H9 (cell line): ENCODE results near the gene C21orf58. TPM values are rescaled to one million over a fixed set of nuclear protein-coding genes. Genes with fewer than 3 reads are reported as not detected.

ENCODE experiments used
- DNase-seq: peaks from one replicate; pipeline ENCODE4 v3.0.0-alpha.2; 2017
- H2AFZ ChIP-seq: one replicate; pipeline ENCODE4 v1.6.1; 2013; ENCODE audit warnings: mild to moderate bottlenecking, low read length, control low read depth, moderate library complexity
- H2AK5ac ChIP-seq: 2 replicates; pipeline ENCODE4 v1.6.1; 2013; ENCODE audit warnings: low read length, control low read depth, mixed read lengths; ENCODE audit not compliant: insufficient read length
- H2BK120ac ChIP-seq: one replicate; pipeline ENCODE4 v1.6.1; 2013; ENCODE audit warnings: low read depth, mild to moderate bottlenecking, low read length, control low read depth, inconsistent platforms; ENCODE audit not compliant: poor library complexity, severe bottlenecking
- H2BK12ac ChIP-seq: 2 replicates; pipeline ENCODE4 v1.6.1; 2013; ENCODE audit warnings: low read length, control low read depth, mixed read lengths, low read depth; ENCODE audit not compliant: insufficient read length
- H2BK15ac ChIP-seq: 2 replicates; pipeline ENCODE4 v1.6.1; 2013; ENCODE audit warnings: low read depth, low read length, control low read depth
- H2BK20ac ChIP-seq: one replicate; pipeline ENCODE4 v1.6.1; 2013; ENCODE audit warnings: low read depth, mild to moderate bottlenecking, low read length, control low read depth, inconsistent platforms; ENCODE audit not compliant: poor library complexity, severe bottlenecking
- H2BK5ac ChIP-seq: 2 replicates; pipeline ENCODE4 v1.6.1; 2013; ENCODE audit warnings: low read length, control low read depth, mixed read lengths; ENCODE audit not compliant: insufficient read length
- H3K14ac ChIP-seq: 2 replicates; pipeline ENCODE4 v1.6.1; 2013; ENCODE audit warnings: low read length, control low read depth; ENCODE audit not compliant: insufficient read depth
- H3K18ac ChIP-seq: 2 replicates; pipeline ENCODE4 v1.6.1; 2013; ENCODE audit warnings: low read depth, mild to moderate bottlenecking, mixed read lengths, low read length, control low read depth; ENCODE audit not compliant: insufficient read length
- H3K23ac ChIP-seq: 2 replicates; pipeline ENCODE4 v1.6.1; 2013; ENCODE audit warnings: low read length, control low read depth, mixed read lengths, low read depth; ENCODE audit not compliant: insufficient read length
- H3K23me2 ChIP-seq: 2 replicates; pipeline ENCODE4 v1.6.1; 2013; ENCODE audit warnings: low read depth, mild to moderate bottlenecking, mixed read lengths, low read length, control low read depth; ENCODE audit not compliant: insufficient read length, poor library complexity, severe bottlenecking
- H3K27ac ChIP-seq: 2 replicates; pipeline ENCODE4 v1.5.1; 2013; ENCODE audit warnings: low read length, control low read depth, mixed read lengths, low read depth; ENCODE audit not compliant: insufficient read length
- H3K27me3 ChIP-seq: 2 replicates; pipeline ENCODE4 v1.6.1; 2013; ENCODE audit warnings: low read length, control low read depth, inconsistent platforms; ENCODE audit not compliant: insufficient read depth
- H3K4ac ChIP-seq: 2 replicates; pipeline ENCODE4 v1.6.1; 2013; ENCODE audit warnings: low read depth, mild to moderate bottlenecking, control low read depth, inconsistent platforms, low read length, moderate library complexity
- H3K4me1 ChIP-seq: 2 replicates; pipeline ENCODE4 v1.6.1; 2013; ENCODE audit warnings: low read length, control low read depth, inconsistent platforms; ENCODE audit not compliant: insufficient read depth
- H3K4me2 ChIP-seq: 2 replicates; pipeline ENCODE4 v1.6.1; 2013; ENCODE audit warnings: low read length, control low read depth, mixed read lengths; ENCODE audit not compliant: insufficient read length, insufficient read depth
- H3K56ac ChIP-seq: 2 replicates; pipeline ENCODE4 v1.6.1; 2013; ENCODE audit warnings: low read depth, mild to moderate bottlenecking, mixed read lengths, low read length, control low read depth; ENCODE audit not compliant: insufficient read length
- H3K79me1 ChIP-seq: 2 replicates; pipeline ENCODE4 v1.6.1; 2013; ENCODE audit warnings: low read depth, mild to moderate bottlenecking, moderate library complexity, low read length, control low read depth, inconsistent platforms; ENCODE audit not compliant: insufficient read depth, poor library complexity, severe bottlenecking
- H3K79me2 ChIP-seq: 2 replicates; pipeline ENCODE4 v1.6.1; 2013; ENCODE audit warnings: low read length, control low read depth, inconsistent platforms; ENCODE audit not compliant: insufficient read depth
- H3K9ac ChIP-seq: 2 replicates; pipeline ENCODE4 v1.6.1; 2013; ENCODE audit warnings: low read length, control low read depth, mixed read lengths; ENCODE audit not compliant: insufficient read length; ENCODE audit errors: extremely low read depth
- H3K9me3 ChIP-seq: one replicate; pipeline ENCODE4 v1.6.1; 2013; ENCODE audit warnings: low read depth, low read length, inconsistent platforms; ENCODE audit not compliant: control insufficient read depth
- H3T11ph ChIP-seq: one replicate; pipeline ENCODE4 v1.6.1; 2013; ENCODE audit warnings: mild to moderate bottlenecking, low read length, control low read depth, inconsistent platforms
- H4K20me1 ChIP-seq: one replicate; pipeline ENCODE4 v1.6.1; 2013; ENCODE audit not compliant: control insufficient read depth, insufficient read length, insufficient read depth
- H4K5ac ChIP-seq: 2 replicates; pipeline ENCODE4 v1.6.1; 2013; ENCODE audit warnings: low read depth, mild to moderate bottlenecking, mixed read lengths, low read length, control low read depth; ENCODE audit not compliant: insufficient read length
- H4K8ac ChIP-seq: replicated peaks from 2 replicates; pipeline ENCODE4 v1.6.1; 2013; ENCODE audit warnings: low read length, control low read depth, mixed read lengths, low read depth; ENCODE audit not compliant: insufficient read length
- H4K91ac ChIP-seq: 2 replicates; pipeline ENCODE4 v1.6.1; 2013; ENCODE audit warnings: low read depth, mild to moderate bottlenecking, moderate library complexity, mixed read lengths, low read length, control low read depth; ENCODE audit not compliant: insufficient read length
- H3K27ac Mint-ChIP-seq, 3 experiments: 2 replicates in 2 of 3; 3 replicates in 1 of 3; pipeline ENCODE4 v1.8.0; 2020 to 2021; ENCODE audit warnings: mixed read lengths in 3 of 3, mild to moderate bottlenecking in 1 of 3, moderate library complexity in 1 of 3
- H3K27me3 Mint-ChIP-seq: 2 replicates; pipeline ENCODE4 v1.8.0; 2021; ENCODE audit warnings: low read depth, mild to moderate bottlenecking, moderate library complexity, mixed read lengths
- H3K36me3 Mint-ChIP-seq, 3 experiments: 2 replicates in 2 of 3; 3 replicates in 1 of 3; pipeline ENCODE4 v1.8.0; 2020 to 2021; ENCODE audit warnings: low read depth in 3 of 3, mixed read lengths in 3 of 3; ENCODE audit not compliant: insufficient read depth in 1 of 3
- H3K4me1 Mint-ChIP-seq, 2 experiments: 2 replicates each; pipeline ENCODE4 v1.8.0; 2020; ENCODE audit warnings: mixed read lengths in 2 of 2
- H3K4me3 Mint-ChIP-seq, 2 experiments: 2 replicates in 1 of 2; 3 replicates in 1 of 2; pipeline ENCODE4 v1.8.0; 2020 to 2021; ENCODE audit warnings: mild to moderate bottlenecking in 2 of 2, mixed read lengths in 2 of 2, moderate library complexity in 1 of 2
- H3K9me3 Mint-ChIP-seq, 2 experiments: 2 replicates in 1 of 2; 3 replicates in 1 of 2; pipeline ENCODE4 v1.8.0; 2020; ENCODE audit warnings: mild to moderate bottlenecking in 2 of 2, mixed read lengths in 2 of 2, moderate library complexity in 1 of 2
- WGBS: extraction: QIAGEN DNeasy Blood & Tissue Kit; methylation state at CpG from one replicate; pipeline ENCODE4 v1.1.7; 2013; ENCODE audit warnings: missing lambda C conversion rate, low lambda C conversion rate, mixed read lengths; ENCODE audit not compliant: insufficient read length; ENCODE audit errors: extremely low coverage; 5-methylcytosine and 5-hydroxymethylcytosine counted together
- total RNA-seq: library from RNA; stranded (reverse); gene quantifications from 2 replicates; pipeline ENCODE4 v1.2.1, GENCODE V29; 2021
- TF ChIP-seq, protein P1 (sequence below): fragments of 200-600 bp; sonication (generic); conservative IDR thresholded peaks from 3 replicates; pipeline ENCODE4 v1.8.0; 2021; ENCODE audit warnings: antibody characterized with exemption, mild to moderate bottlenecking

The C21orf58 gene
- total RNA-seq, 1 experiment from 2014 or later = 17.2 TPM

DNA sequence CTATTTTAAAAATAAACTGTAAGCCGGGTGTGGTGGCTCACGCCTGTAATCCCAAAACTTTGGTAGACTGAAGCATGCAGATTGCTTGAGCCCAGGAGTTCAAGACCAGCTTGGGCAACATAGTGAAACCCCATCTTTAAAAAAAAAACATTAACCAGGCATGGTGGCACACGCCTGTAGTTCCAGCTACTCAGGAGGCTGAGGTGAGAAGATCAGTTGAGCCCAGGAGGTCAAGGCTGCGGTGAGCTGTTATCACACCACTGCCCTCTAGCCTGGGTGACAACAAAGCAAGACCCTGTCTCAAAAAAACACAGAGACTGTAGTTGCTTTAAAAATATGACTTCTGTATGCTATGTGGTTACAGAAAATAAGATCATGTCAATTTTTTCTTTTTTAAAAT, 70.8 kb downstream of the C21orf58 start:
- Histone ChIP-seq H4K20me1 (no peaks in the 10 kb centered on the region), H2BK20ac (no peak overlapping the region), H2BK15ac (no peak overlapping the region), H2AK5ac (no peak overlapping the region), H3K4ac (no peak overlapping the region), H3K27ac (no peak overlapping the region), H3K79me2 (no peaks in the 10 kb centered on the region), H2AFZ (no peak overlapping the region), H3K23me2 (no peaks in the 10 kb centered on the region), H4K91ac (no peak overlapping the region), H3K27me3 (no peaks in the 10 kb centered on the region), H3K4me1 (no peaks in the 10 kb centered on the region), H2BK5ac (no peak overlapping the region), H2BK120ac (no peak overlapping the region), H3K9ac (no peak overlapping the region), H3K14ac (no peak overlapping the region), H3K23ac (no peak overlapping the region), H3K4me2 (no peak overlapping the region), H3K9me3 (no peaks in the 10 kb centered on the region), H3K79me1 (no peaks in the 10 kb centered on the region), H4K5ac (no peak overlapping the region), H2BK12ac (no peak overlapping the region), H3K18ac (no peak overlapping the region), H3K56ac (no peak overlapping the region), H3T11ph (no peak overlapping the region), H4K8ac (no peak overlapping the region)
- TF ChIP-seq, protein P1, sequence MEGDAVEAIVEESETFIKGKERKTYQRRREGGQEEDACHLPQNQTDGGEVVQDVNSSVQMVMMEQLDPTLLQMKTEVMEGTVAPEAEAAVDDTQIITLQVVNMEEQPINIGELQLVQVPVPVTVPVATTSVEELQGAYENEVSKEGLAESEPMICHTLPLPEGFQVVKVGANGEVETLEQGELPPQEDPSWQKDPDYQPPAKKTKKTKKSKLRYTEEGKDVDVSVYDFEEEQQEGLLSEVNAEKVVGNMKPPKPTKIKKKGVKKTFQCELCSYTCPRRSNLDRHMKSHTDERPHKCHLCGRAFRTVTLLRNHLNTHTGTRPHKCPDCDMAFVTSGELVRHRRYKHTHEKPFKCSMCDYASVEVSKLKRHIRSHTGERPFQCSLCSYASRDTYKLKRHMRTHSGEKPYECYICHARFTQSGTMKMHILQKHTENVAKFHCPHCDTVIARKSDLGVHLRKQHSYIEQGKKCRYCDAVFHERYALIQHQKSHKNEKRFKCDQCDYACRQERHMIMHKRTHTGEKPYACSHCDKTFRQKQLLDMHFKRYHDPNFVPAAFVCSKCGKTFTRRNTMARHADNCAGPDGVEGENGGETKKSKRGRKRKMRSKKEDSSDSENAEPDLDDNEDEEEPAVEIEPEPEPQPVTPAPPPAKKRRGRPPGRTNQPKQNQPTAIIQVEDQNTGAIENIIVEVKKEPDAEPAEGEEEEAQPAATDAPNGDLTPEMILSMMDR = no peak
- H3K36me3 Mint-ChIP-seq = peaks cover 57 to 95% (median 84%) of the 10 kb centered on the region in 3 experiments
- no CpG with 5 or more reads among the region's 4 CpGs for WGBS
- H3K9me3 Mint-ChIP-seq = no peaks in the 10 kb centered on the region
- H3K27me3 Mint-ChIP-seq = no peaks in the 10 kb centered on the region
- peak overlapping the region in 1 of 3 experiments; percentile 30; a peak in 1 of 7 replicates for H3K27ac Mint-ChIP-seq
- DNase-seq = no peak
- no peak overlapping the region for H3K4me3 Mint-ChIP-seq
- no peaks in the 10 kb centered on the region for H3K4me1 Mint-ChIP-seq

Other genes starting within 250 kb of the C21orf58 start
- 124 and 129 TPM in 2 replicates for gene COL6A2, start 225.8 kb downstream of the C21orf58 start, total RNA-seq
- 6.7 and 6.8 TPM in 2 replicates for gene FTCD, start 168.3 kb downstream of the C21orf58 start, total RNA-seq
- gene SPATC1L, start 139.4 kb downstream of the C21orf58 start, total RNA-seq = 32.8 and 36.0 TPM in 2 replicates
- gene LSS, start 95.1 kb downstream of the C21orf58 start, total RNA-seq = 68.7 and 69.2 TPM in 2 replicates
- gene MCM3AP, start 38.3 kb downstream of the C21orf58 start, total RNA-seq = 113 and 124 TPM in 2 replicates
- gene YBEY, start 37.5 kb downstream of the C21orf58 start, total RNA-seq = 26.2 and 26.5 TPM in 2 replicates
- gene PCNT, start 286 bp upstream of the C21orf58 start, total RNA-seq = 39.6 and 40.6 TPM in 2 replicates
- gene DIP2A, start 135.0 kb upstream of the C21orf58 start, total RNA-seq = 23.0 and 25.2 TPM in 2 replicates